DOHH2 (cell line): ENCODE results near the gene FAS.

ENCODE experiments used
- H3F3A ChIP-seq: fragments of 200-600 bp; sonication (generic), shearing (Covaris generic); 2 replicates; pipeline ENCODE4 v1.6.0; 2016; ENCODE audit warnings: antibody characterized with exemption, mild to moderate bottlenecking; ENCODE audit not compliant: control insufficient read depth, insufficient read depth
- H3K27ac ChIP-seq: fragments of 200-600 bp; sonication (generic); 2 replicates; pipeline ENCODE4 v1.5.1; 2014; ENCODE audit warnings: low read depth, mild to moderate bottlenecking, low read length, moderate library complexity
- H3K27me3 ChIP-seq: fragments of 200-600 bp; sonication (generic); 2 replicates; pipeline ENCODE4 v1.6.1; 2014; ENCODE audit warnings: mild to moderate bottlenecking, low read length, mixed read lengths; ENCODE audit not compliant: control insufficient read depth
- H3K36me3 ChIP-seq: fragments of 200-600 bp; sonication (generic); 2 replicates; pipeline ENCODE4 v1.6.1; 2014; ENCODE audit warnings: mild to moderate bottlenecking, low read length, moderate library complexity, mixed read lengths; ENCODE audit not compliant: control insufficient read depth
- H3K4me1 ChIP-seq: fragments of 200-600 bp; sonication (generic); 2 replicates; pipeline ENCODE4 v1.6.1; 2014; ENCODE audit warnings: mild to moderate bottlenecking, low read length, mixed read lengths; ENCODE audit not compliant: control insufficient read depth
- H3K4me2 ChIP-seq: fragments of 200-600 bp; sonication (generic); 2 replicates; pipeline ENCODE4 v1.6.0; 2014; ENCODE audit warnings: mild to moderate bottlenecking, low read length, moderate library complexity
- H3K4me3 ChIP-seq: fragments of 200-600 bp; sonication (generic); 2 replicates; pipeline ENCODE4 v1.5.1; 2014; ENCODE audit warnings: mild to moderate bottlenecking, low read length, mixed read lengths
- H3K79me2 ChIP-seq: fragments of 200-600 bp; sonication (generic); 2 replicates; pipeline ENCODE4 v1.6.1; 2014; ENCODE audit warnings: mild to moderate bottlenecking, low read length, mixed read lengths; ENCODE audit not compliant: control insufficient read depth
- H3K9me2 ChIP-seq: fragments of 200-600 bp; sonication (generic); replicated peaks from 2 replicates; pipeline ENCODE4 v1.6.1; 2014; ENCODE audit warnings: mild to moderate bottlenecking, low read length, mixed read lengths; ENCODE audit not compliant: control insufficient read depth
- H3K9me3 ChIP-seq: fragments of 200-600 bp; sonication (generic); 2 replicates; pipeline ENCODE4 v1.6.1; 2014; ENCODE audit warnings: antibody characterized with exemption, low read length, mixed read lengths; ENCODE audit not compliant: control insufficient read depth, insufficient read depth
- H4K20me1 ChIP-seq: fragments of 200-600 bp; sonication (generic); 2 replicates; pipeline ENCODE4 v1.6.0; 2014; ENCODE audit warnings: low read depth, mild to moderate bottlenecking, antibody characterized with exemption, low read length, moderate library complexity; ENCODE audit not compliant: control insufficient read depth, insufficient read depth
- CTCF ChIP-seq: fragments of 200-600 bp; sonication (generic); IDR thresholded peaks from one replicate; pipeline ENCODE4 v1.5.1; 2014; ENCODE audit warnings: antibody characterized with exemption, mild to moderate bottlenecking, low read depth, low read length; ENCODE audit not compliant: poor library complexity, severe bottlenecking
- EZH2phosphoT487 ChIP-seq: fragments of 200-600 bp; sonication (generic); IDR thresholded peaks from 2 replicates; pipeline ENCODE4 v1.6.1; 2017; ENCODE audit warnings: borderline replicate concordance, mild to moderate bottlenecking, antibody characterized with exemption, low read length, moderate library complexity, mixed read lengths

FAS gene

GRCh38 chr10:88986549-88987242 is 3.9 kb upstream of the FAS start:
- Histone ChIP-seq H3F3A (peaks cover 20% of the 10 kb centered on the region), H4K20me1 (no peaks in the 10 kb centered on the region), H3K36me3 (no peaks in the 10 kb centered on the region), H3K27ac (peak overlapping the region; percentile 14; the same call in 1 of the 2 replicates), H3K4me3 (no peak overlapping the region), H3K4me2 (no peak overlapping the region), H3K27me3 (peaks cover 17% of the 10 kb centered on the region), H3K4me1 (peaks cover 25% of the 10 kb centered on the region), H3K79me2 (no peaks in the 10 kb centered on the region), H3K9me3 (peaks cover 16% of the 10 kb centered on the region; the same call in 1 of the 2 replicates), H3K9me2 (no peaks in the 10 kb centered on the region)
- peak; percentile 46 for TF ChIP-seq CTCF
- TF ChIP-seq EZH2phosphoT487, result no peak

GRCh38 chr10:88987243-88987725 is 3.3 kb upstream of the FAS start:
- Histone ChIP-seq H3K9me3 (peaks cover 16% of the 10 kb centered on the region; the same call in 1 of the 2 replicates), H4K20me1 (no peaks in the 10 kb centered on the region), H3K27ac (no peak overlapping the region), H3K36me3 (no peaks in the 10 kb centered on the region), H3F3A (peaks cover 20% of the 10 kb centered on the region), H3K4me3 (no peak overlapping the region), H3K4me2 (no peak overlapping the region), H3K9me2 (no peaks in the 10 kb centered on the region), H3K79me2 (no peaks in the 10 kb centered on the region), H3K4me1 (peaks cover 31% of the 10 kb centered on the region), H3K27me3 (peaks cover 21% of the 10 kb centered on the region)
- no peak for TF ChIP-seq EZH2phosphoT487
- no peak for TF ChIP-seq CTCF

GRCh38 chr10:88987840-88988239 is 2.8 kb upstream of the FAS start:
- H3K9me2 ChIP-seq, result no peaks in the 10 kb centered on the region
- peaks cover 16% of the 10 kb centered on the region; the same call in 1 of the 2 replicates for H3K9me3 ChIP-seq
- H3K27ac ChIP-seq, result no peak overlapping the region
- no peaks in the 10 kb centered on the region for H3K79me2 ChIP-seq
- H4K20me1 ChIP-seq, result no peaks in the 10 kb centered on the region
- H3K27me3 ChIP-seq, result peaks cover 21% of the 10 kb centered on the region
- no peaks in the 10 kb centered on the region for H3K36me3 ChIP-seq
- H3K4me1 ChIP-seq, result peaks cover 31% of the 10 kb centered on the region
- no peak overlapping the region for H3K4me2 ChIP-seq
- H3F3A ChIP-seq, result peaks cover 20% of the 10 kb centered on the region
- TF ChIP-seq EZH2phosphoT487 (no peak), CTCF (no peak)
- no peak overlapping the region for H3K4me3 ChIP-seq
